SK-N-MC (cell line): ENCODE data around the gene GNG12.

ENCODE experiments used
- EZH2 ChIP-seq: fragments of 200-600 bp; sonication (generic); IDR thresholded peaks from one replicate; pipeline ENCODE4 v1.6.1; 2017; ENCODE audit warnings: antibody characterized with exemption
- POLR2AphosphoS5 ChIP-seq: IDR thresholded peaks from 2 replicates; pipeline ENCODE4 v1.6.1; 2012; ENCODE audit warnings: mild to moderate bottlenecking, low read depth, low read length, borderline replicate concordance

DNA sequence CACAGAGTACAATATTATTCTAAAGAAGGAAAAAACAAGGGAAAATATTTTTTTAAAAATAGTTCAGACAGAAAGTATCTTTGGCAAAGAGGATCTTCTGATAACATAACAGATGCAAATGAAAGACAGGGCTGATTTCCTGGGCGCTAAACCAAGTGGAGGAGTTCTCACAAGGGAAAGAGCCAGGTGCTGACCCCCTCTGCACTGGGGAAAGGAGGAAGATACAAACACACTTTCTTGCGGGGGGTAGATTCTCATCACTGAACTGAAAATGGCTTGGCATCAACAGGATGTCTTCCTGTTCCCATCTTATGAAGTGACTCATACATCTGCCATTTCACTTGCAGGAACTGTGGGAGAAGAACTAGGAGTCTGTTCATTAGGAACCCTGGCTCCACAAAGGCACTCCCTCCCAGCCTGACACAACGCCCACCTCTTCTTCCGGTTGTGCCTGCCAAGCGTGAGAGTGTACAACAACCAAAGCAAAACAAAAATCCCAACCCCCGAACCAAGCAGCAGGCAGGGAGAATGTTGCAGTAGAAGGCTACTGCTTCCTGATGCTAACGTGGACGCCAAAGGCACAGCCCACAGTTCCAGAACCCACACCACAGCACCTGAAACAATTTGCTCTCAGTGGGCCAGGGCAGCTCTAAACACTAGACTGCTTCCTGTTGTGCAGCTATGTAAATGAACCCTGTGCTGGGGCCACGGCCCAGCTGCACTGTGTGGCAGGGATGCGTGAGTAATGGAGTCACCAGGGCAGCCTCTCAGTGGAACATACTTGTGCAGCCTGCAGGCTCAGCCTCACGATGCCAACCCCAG is 97.2 kb downstream of the GNG12 start:
- TF ChIP-seq POLR2AphosphoS5 (no peak; the same call in 1 of the 2 replicates), EZH2 (no peak)
